ENCODE data around the gene MSH3. TPM values are rescaled to one million over a fixed set of nuclear protein-coding genes. Genes with fewer than 3 reads are reported as not detected.

Gene MSH3
- total and polyA plus RNA-seq, 2 of the 8 experiments (the other 6 are each of a cell fraction or from before 2014, with no cell fraction given) = 3.6 to 22.6 TPM

DNA sequence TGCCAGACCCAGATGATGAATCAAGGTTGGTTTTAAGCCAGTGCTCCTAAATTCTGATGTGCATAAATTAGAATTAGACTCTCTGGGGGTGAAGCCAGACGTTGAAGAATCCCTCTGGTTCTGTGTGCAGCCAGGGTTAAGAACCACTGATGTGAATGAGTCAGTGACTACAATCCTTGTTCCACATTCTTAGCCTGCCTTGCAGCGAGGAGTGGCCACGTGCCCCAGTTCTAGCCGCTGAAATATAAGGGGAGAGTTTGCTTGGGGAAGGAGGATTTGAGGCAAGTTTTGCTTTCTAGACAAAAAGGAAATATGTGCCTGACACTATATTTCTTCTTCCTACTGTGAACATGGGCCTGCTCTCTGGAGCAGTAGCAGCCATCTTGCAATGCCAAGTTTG, 34.2 kb upstream of the MSH3 start:
- Histone ChIP-seq H3K14ac (ENCODE audit: insufficient read length) (no peak overlapping the region), H2BK120ac (replicated peaks; ENCODE audit: low read depth, low read length) (no peak overlapping the region), H3K79me1 (ENCODE audit: low read depth, low read length) (no peaks in the 10 kb centered on the region), H2BK12ac (ENCODE audit: low read depth, low read length) (no peak overlapping the region), H4K91ac (replicated peaks; ENCODE audit: insufficient read length, low read length) (no peak overlapping the region), H2AFZ (ENCODE audit: low read length) (no peak overlapping the region), H3K56ac (replicated peaks; ENCODE audit: insufficient read length, low read depth, low read length) (no peak overlapping the region), H3K23me2 (ENCODE audit: low read depth, low read length) (no peaks in the 10 kb centered on the region), H3K36me3 (ENCODE audit: control insufficient read depth in 2 of 4, insufficient read depth in 4 of 4, low read length in 3 of 4) (no peaks in the 10 kb centered on the region), H4K20me1 (replicated peaks in 1 of 2; ENCODE audit: control insufficient read depth in 1 of 2, insufficient read depth in 2 of 2, low read length in 2 of 2) (no peaks in the 10 kb centered on the region), H3K9ac (replicated peaks in 1 of 4; ENCODE audit: extremely low read depth in 1 of 4, low read depth in 3 of 4, low read length in 3 of 4) (no peak overlapping the region), H3K4me2 (ENCODE audit: insufficient read depth in 1 of 2, low read depth in 2 of 2, low read length in 2 of 2) (no peak overlapping the region), H3K27me3 (replicated peaks in 1 of 4; ENCODE audit: control insufficient read depth in 3 of 4, extremely low read depth in 1 of 4, insufficient read depth in 3 of 4, low read length in 3 of 4) (no peaks in the 10 kb centered on the region), H3K9me3 (ENCODE audit: insufficient read depth in 2 of 2, low read depth in 1 of 2, low read length in 1 of 2) (no peaks in the 10 kb centered on the region), H3K4ac (replicated peaks; ENCODE audit: insufficient read length, low read depth, low read length) (no peak overlapping the region), H3K27ac (ENCODE audit: low read depth, low read length) (no peak overlapping the region), H3K23ac (ENCODE audit: insufficient read length) (no peak overlapping the region), H3K4me3 (ENCODE audit: extremely low read depth in 1 of 4, insufficient read depth in 2 of 4, low read depth in 3 of 4, low read length in 4 of 4) (no peak overlapping the region), H4K8ac (ENCODE audit: extremely low read depth, insufficient read depth, low read length) (no peak overlapping the region), H2BK5ac (ENCODE audit: low read depth, low read length) (no peak overlapping the region), H2BK20ac (ENCODE audit: low read length) (no peak overlapping the region), H2AK5ac (ENCODE audit: low read depth, low read length) (no peak overlapping the region), H3K4me1 (replicated peaks in 1 of 4; ENCODE audit: control insufficient read depth in 3 of 4, insufficient read depth in 4 of 4, low read length in 3 of 4) (no peaks in the 10 kb centered on the region), H4K5ac (ENCODE audit: insufficient read length, low read depth, low read length) (no peak overlapping the region), H2BK15ac (ENCODE audit: low read length) (no peak overlapping the region), H3K79me2 (ENCODE audit: control insufficient read depth in 1 of 2, insufficient read depth in 2 of 2, low read length in 2 of 2) (no peaks in the 10 kb centered on the region), H3K18ac (ENCODE audit: extremely low read depth, low read length) (no peak overlapping the region)
- no peak for FAIRE-seq
- TF ChIP-seq MAFK (IDR thresholded peaks at IDR 0.05; ENCODE audit: low read depth, low read length) = no peak
- TF ChIP-seq HDAC2 (IDR thresholded peaks at IDR 0.05; ENCODE audit: borderline replicate concordance in 1 of 2, low read depth in 2 of 2, low read length in 2 of 2) = no peak
- no peak for TF ChIP-seq SIRT6 (IDR thresholded peaks at IDR 0.05; ENCODE audit: low read length)
- TF ChIP-seq SIN3A (conservative IDR thresholded peaks at IDR 0.05 in 1 of 2, IDR thresholded peaks at IDR 0.05 in 1 of 2; ENCODE audit: low read depth in 1 of 2, low read length in 2 of 2) = no peak
- TF ChIP-seq, protein P1, sequence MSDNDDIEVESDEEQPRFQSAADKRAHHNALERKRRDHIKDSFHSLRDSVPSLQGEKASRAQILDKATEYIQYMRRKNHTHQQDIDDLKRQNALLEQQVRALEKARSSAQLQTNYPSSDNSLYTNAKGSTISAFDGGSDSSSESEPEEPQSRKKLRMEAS (IDR thresholded peaks at IDR 0.05) = no peak
- TF ChIP-seq EP300 (IDR thresholded peaks at IDR 0.05; ENCODE audit: borderline replicate concordance in 1 of 2, low read depth in 2 of 2, low read length in 2 of 2) = no peak
- TF ChIP-seq ZNF274 (IDR thresholded peaks at IDR 0.05; ENCODE audit: borderline replicate concordance, extremely low read depth, low read length) = no peak
- TF ChIP-seq TEAD4 (IDR thresholded peaks at IDR 0.05; ENCODE audit: low read depth, low read length) = no peak
- no peak for TF ChIP-seq SP4 (IDR thresholded peaks at IDR 0.05; ENCODE audit: low read length)
- TF ChIP-seq SP1 (IDR thresholded peaks at IDR 0.05; ENCODE audit: low read depth, low read length) = no peak
- TF ChIP-seq CTBP2 (IDR thresholded peaks at IDR 0.05; ENCODE audit: borderline replicate concordance, insufficient read depth, insufficient read length, low read length) = no peak
- no peak for TF ChIP-seq CBX5 (IDR thresholded peaks at IDR 0.05; ENCODE audit: low read depth, low read length)
- no peak for TF ChIP-seq KDM5A (IDR thresholded peaks at IDR 0.05; ENCODE audit: low read length)
- no peak for TF ChIP-seq POLR2A (IDR thresholded peaks at IDR 0.05; ENCODE audit: control extremely low read depth in 1 of 2, low read depth in 2 of 2, low read length in 2 of 2)
- ChIA-PET CTCF (ENCODE audit: partially characterized antibody) (no interaction called here), POLR2A (ENCODE audit: partially characterized antibody) (no interaction called here)
- 92% methylated on average over 4 of the region's 4 CpGs; no CpG with 5 or more reads in 1 of the 2 experiments for WGBS, 2 experiments (ENCODE audit: extremely low coverage in 1 of 2, insufficient coverage in 1 of 2, insufficient read length in 1 of 2, insufficient replicate concordance in 2 of 2, low coverage in 1 of 2, low lambda C conversion rate in 2 of 2, missing lambda C conversion rate in 1 of 2)
- DNase-seq (ENCODE audit: low read depth in 1 of 2, low spot score in 2 of 2) = no peak

Measured in H1 (cell line).